ENCODE results near the gene N4BP2. TPM values are rescaled to one million over a fixed set of nuclear protein-coding genes. Genes with fewer than 3 reads are reported as not detected.

Gene N4BP2
- total RNA-seq, 4 donors from 2014 or later = 4.5 to 8.3 (median 6.4) TPM

DNA sequence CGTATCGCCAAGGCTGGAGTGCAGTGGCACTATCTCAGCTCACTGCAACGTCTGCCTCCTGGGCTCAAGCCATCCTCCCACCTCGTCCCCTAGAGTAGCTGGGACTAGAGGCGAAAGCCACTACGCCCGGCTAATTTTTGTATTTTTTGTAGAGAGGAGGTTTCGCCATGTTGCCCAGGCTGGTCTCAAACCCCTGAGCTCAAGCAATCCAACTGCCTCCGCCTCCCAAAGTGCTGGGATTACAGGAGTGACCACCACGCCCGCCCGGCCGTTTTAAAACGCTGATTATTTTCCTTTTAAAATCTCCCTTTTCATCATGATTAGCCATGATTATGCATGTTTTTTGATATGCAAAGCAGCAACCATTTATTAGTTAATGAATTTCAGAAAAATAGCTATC, 2.2 kb downstream of the N4BP2 start:
- H3K27ac ChIP-seq = no peak overlapping the region
- no peaks in the 10 kb centered on the region for H3K36me3 ChIP-seq
- peaks cover 0 to 29% (median 4%) of the 10 kb centered on the region in 4 donors for H3K4me1 ChIP-seq
- H3K9me3 ChIP-seq = no peaks in the 10 kb centered on the region
- DNase-seq (ENCODE audit: low spot score in 2 of 2) = no peak
- TF ChIP-seq, protein P1, sequence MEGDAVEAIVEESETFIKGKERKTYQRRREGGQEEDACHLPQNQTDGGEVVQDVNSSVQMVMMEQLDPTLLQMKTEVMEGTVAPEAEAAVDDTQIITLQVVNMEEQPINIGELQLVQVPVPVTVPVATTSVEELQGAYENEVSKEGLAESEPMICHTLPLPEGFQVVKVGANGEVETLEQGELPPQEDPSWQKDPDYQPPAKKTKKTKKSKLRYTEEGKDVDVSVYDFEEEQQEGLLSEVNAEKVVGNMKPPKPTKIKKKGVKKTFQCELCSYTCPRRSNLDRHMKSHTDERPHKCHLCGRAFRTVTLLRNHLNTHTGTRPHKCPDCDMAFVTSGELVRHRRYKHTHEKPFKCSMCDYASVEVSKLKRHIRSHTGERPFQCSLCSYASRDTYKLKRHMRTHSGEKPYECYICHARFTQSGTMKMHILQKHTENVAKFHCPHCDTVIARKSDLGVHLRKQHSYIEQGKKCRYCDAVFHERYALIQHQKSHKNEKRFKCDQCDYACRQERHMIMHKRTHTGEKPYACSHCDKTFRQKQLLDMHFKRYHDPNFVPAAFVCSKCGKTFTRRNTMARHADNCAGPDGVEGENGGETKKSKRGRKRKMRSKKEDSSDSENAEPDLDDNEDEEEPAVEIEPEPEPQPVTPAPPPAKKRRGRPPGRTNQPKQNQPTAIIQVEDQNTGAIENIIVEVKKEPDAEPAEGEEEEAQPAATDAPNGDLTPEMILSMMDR (IDR thresholded peaks at IDR 0.05) = no peak
- TF ChIP-seq EP300 (IDR thresholded peaks at IDR 0.05) = no peak
- TF ChIP-seq POLR2A (IDR thresholded peaks at IDR 0.05) = no peak
- H3K4me3 ChIP-seq = no peak overlapping the region
- 51 to 56% methylated on average over 14 of the region's 14 CpGs for WGBS, 2 donors
- H3K27me3 ChIP-seq = no peaks in the 10 kb centered on the region

DNA sequence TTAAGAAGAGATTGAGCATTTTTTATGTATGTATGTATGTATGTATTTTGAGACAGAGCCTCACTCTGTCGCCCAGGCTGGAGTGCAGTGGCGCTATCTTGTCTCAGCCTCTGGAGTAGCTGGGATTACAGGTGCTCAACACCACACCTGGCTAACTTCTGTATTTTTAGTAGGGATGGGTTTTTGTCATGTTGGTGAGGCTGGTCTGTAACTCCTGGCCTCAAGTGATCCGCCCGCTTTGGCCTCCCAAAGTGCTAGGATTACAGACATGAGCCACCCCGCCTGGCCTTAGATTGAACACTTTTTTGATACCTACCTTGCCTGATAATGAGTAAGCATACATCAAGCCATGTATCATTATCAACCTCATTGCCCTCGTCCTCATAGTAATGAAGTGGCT, 2.7 kb downstream of the N4BP2 start:
- TF ChIP-seq POLR2A (IDR thresholded peaks at IDR 0.05) (no peak), EP300 (IDR thresholded peaks at IDR 0.05) (no peak)
- TF ChIP-seq, protein P1 (IDR thresholded peaks at IDR 0.05) = no peak
- WGBS, 2 donors = 91 to 95% methylated on average over 6 of the region's 6 CpGs

DNA sequence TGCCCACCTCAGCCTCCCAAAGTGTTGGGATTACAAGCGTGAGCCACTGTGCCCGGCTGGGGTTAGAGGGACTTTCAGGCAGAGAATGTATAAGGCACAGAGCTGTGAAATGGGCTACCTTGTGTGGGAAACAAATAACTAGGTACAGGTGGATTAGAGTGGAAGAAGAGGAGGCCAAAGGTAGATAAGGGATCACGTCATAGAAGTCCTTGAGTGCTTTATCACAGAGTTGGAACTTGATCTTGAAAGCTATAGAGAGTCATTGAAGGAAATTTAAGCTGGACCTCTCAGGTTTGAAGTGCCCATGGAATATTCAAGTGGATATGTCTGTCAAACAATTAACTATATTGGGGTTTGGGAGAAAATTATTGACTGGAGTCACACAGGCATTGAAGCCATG, 8.4 kb downstream of the N4BP2 start:
- Histone ChIP-seq H3K27ac (no peak overlapping the region), H3K9me3 (no peaks in the 10 kb centered on the region), H3K27me3 (no peaks in the 10 kb centered on the region), H3K4me1 (peaks cover 0 to 7% (median 0%) of the 10 kb centered on the region in 4 donors), H3K4me3 (no peak overlapping the region), H3K36me3 (peaks cover 0 to 10% (median 0%) of the 10 kb centered on the region in 3 donors)
- TF ChIP-seq EP300 (IDR thresholded peaks at IDR 0.05) = no peak
- no peak for TF ChIP-seq POLR2A (IDR thresholded peaks at IDR 0.05)
- TF ChIP-seq, protein P1 (IDR thresholded peaks at IDR 0.05) = no peak
- 88 to 94% methylated on average over 3 of the region's 3 CpGs for WGBS, 2 donors
- DNase-seq (ENCODE audit: low spot score in 2 of 2) = no peak

More for the DNA sequence above, 2.7 kb downstream of the N4BP2 start:
- Histone ChIP-seq H3K4me1 (peaks cover 0 to 25% (median 4%) of the 10 kb centered on the region in 4 donors), H3K9me3 (no peaks in the 10 kb centered on the region), H3K4me3 (no peak overlapping the region), H3K27ac (no peak overlapping the region), H3K27me3 (no peaks in the 10 kb centered on the region), H3K36me3 (peaks cover 0 to 3% (median 0%) of the 10 kb centered on the region in 3 donors)
- DNase-seq (ENCODE audit: low spot score in 2 of 2) = no peak

DNA sequence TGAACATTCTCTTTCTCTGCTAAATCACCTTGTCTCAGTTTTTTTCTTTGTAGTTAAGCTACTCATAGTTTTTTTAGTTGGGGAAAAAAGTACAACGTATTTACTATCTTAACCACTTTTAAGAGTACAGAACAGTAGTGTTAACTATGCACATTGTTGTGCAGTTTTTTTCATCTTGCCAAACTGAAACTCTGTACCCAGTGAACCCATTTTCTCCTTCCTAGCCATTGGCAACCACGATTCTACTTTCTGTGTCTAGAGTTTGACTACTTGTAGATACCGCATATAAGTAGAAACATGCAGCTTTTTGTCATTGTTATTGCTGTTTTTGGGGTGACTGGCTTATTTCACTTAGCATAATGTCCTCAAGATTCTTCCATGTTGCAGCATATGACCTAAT, 10.0 kb downstream of the N4BP2 start:
- Histone ChIP-seq H3K4me1 (peaks cover 0 to 7% (median 0%) of the 10 kb centered on the region in 4 donors), H3K4me3 (no peak overlapping the region), H3K27me3 (no peaks in the 10 kb centered on the region), H3K27ac (no peak overlapping the region), H3K9me3 (no peaks in the 10 kb centered on the region), H3K36me3 (peaks cover 0 to 10% (median 0%) of the 10 kb centered on the region in 3 donors)
- 90 to 93% methylated on average over 3 of the region's 3 CpGs for WGBS, 2 donors
- no peak for DNase-seq (ENCODE audit: low spot score in 2 of 2)
- no peak for TF ChIP-seq EP300 (IDR thresholded peaks at IDR 0.05)
- no peak for TF ChIP-seq POLR2A (IDR thresholded peaks at IDR 0.05)

DNA sequence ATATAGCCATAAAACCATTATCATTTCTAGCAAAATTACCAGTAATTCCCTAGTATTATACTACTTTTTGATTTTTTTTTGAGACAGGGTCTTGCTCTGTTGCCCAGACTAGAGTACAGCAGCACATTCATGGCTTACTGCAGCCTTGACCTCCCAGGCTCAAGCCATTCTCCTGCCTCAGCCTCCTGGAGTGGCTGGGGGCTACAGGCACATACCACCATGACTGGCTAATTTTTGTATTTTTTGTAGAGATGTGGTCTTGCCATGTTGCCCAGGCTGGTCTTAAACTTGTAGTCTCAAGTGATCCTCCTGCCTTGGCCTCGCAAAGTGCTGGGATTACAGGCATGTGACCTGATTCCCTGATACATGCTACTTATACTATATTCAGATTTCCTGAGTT, 13.7 kb downstream of the N4BP2 start:
- Histone ChIP-seq H3K4me3 (no peak overlapping the region), H3K27ac (no peak overlapping the region), H3K27me3 (no peaks in the 10 kb centered on the region), H3K4me1 (peaks cover 0 to 3% (median 0%) of the 10 kb centered on the region in 4 donors), H3K36me3 (peaks cover 0 to 21% (median 0%) of the 10 kb centered on the region in 3 donors), H3K9me3 (no peaks in the 10 kb centered on the region)
- no peak for DNase-seq (ENCODE audit: low spot score in 2 of 2)
- TF ChIP-seq, protein P1 (IDR thresholded peaks at IDR 0.05) = no peak
- no peak for TF ChIP-seq EP300 (IDR thresholded peaks at IDR 0.05)
- no peak for TF ChIP-seq POLR2A (IDR thresholded peaks at IDR 0.05)
- WGBS, 2 donors = 97 to 100% methylated on average over 1 of the region's 1 CpG

DNA sequence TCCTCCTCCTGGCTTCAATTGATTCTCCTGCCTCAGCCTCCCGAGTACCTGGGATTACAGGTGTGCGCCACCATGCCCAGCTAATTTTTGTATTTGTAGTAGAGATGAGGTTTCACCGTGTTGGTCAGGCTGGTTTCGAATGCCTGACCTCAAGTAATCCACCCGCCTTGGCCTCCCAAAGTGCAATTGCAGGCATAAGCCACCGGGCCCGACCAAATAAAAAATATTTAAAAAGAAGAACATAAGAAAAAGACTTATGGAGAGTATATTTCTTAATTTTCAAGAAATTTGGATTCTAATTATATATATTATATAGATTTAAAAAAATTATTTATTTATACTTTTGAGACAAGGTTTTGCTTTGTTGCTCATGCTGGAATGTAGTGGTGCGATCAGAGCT, 29.8 kb downstream of the N4BP2 start:
- Histone ChIP-seq H3K9me3 (peaks cover 0 to 5% (median 0%) of the 10 kb centered on the region in 4 donors), H3K27me3 (no peaks in the 10 kb centered on the region), H3K36me3 (peaks cover 0 to 9% (median 0%) of the 10 kb centered on the region in 3 donors), H3K4me1 (no peaks in the 10 kb centered on the region), H3K4me3 (no peak overlapping the region), H3K27ac (no peak overlapping the region)
- DNase-seq (ENCODE audit: low spot score in 2 of 2) = no peak
- WGBS, 2 donors = 97 to 98% methylated on average over 8 of the region's 8 CpGs
- no peak for TF ChIP-seq EP300 (IDR thresholded peaks at IDR 0.05)
- TF ChIP-seq, protein P1 (IDR thresholded peaks at IDR 0.05) = no peak
- no peak for TF ChIP-seq POLR2A (IDR thresholded peaks at IDR 0.05)

All from tibial nerve (tissue), 4 donors.